Measurements from ENCODE around the gene KLHL17.

- no peak for TF ChIP-seq CTCF (IDR thresholded peaks at IDR 0.05; ENCODE audit: low read depth, low read length)
- no peak for TF ChIP-seq EZH2phosphoT487 (IDR thresholded peaks at IDR 0.05; ENCODE audit: low read depth)
Observed at GRCh38 chr1:1013922-1014648, 53.7 kb downstream of the KLHL17 start.

Measured in OCI-LY3 (cell line).